ENCODE measurements around the gene DCAF6.
A peak's percentile ranks its signal among the peaks of the same experiment; 100 is the strongest.

Gene DCAF6

GRCh38 chr1:167938080-167938636 is 1.7 kb downstream of the DCAF6 start:
- TF ChIP-seq, protein P1, sequence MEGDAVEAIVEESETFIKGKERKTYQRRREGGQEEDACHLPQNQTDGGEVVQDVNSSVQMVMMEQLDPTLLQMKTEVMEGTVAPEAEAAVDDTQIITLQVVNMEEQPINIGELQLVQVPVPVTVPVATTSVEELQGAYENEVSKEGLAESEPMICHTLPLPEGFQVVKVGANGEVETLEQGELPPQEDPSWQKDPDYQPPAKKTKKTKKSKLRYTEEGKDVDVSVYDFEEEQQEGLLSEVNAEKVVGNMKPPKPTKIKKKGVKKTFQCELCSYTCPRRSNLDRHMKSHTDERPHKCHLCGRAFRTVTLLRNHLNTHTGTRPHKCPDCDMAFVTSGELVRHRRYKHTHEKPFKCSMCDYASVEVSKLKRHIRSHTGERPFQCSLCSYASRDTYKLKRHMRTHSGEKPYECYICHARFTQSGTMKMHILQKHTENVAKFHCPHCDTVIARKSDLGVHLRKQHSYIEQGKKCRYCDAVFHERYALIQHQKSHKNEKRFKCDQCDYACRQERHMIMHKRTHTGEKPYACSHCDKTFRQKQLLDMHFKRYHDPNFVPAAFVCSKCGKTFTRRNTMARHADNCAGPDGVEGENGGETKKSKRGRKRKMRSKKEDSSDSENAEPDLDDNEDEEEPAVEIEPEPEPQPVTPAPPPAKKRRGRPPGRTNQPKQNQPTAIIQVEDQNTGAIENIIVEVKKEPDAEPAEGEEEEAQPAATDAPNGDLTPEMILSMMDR (IDR thresholded peaks at IDR 0.05; ENCODE audit: control insufficient read depth, insufficient read depth, low read depth, low read length, missing control alignments): no peak
- H3K4me3 ChIP-seq (ENCODE audit: control insufficient read depth, low read depth, low read length): peak overlapping the region; percentile 92
- no peak for DNase-seq (ENCODE audit: low read depth)

DNA sequence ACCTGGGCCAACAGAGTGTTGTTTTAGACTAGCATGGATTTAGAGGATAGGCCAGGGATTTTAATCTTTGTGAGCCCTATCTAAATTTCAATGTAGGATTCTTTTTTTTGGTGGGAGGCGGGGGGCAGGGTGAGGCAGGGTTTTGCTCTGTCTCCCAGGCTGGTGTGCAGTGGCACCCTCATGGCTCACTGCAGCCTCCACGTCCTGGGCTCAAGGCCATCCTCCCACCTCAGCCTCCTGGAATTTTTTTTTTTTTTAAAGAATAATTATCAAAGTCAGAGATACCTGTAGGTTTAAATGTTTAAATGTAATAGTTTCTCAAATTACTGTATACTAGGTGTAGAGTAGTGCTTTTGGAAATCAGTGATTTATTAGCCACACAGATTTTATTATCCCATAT is 3.8 kb downstream of the DCAF6 start:
- no peak overlapping the region for H3K4me3 ChIP-seq (ENCODE audit: control insufficient read depth, low read depth, low read length)
- DNase-seq (ENCODE audit: low read depth): no peak
- TF ChIP-seq, protein P1 (IDR thresholded peaks at IDR 0.05; ENCODE audit: control insufficient read depth, insufficient read depth, low read depth, low read length, missing control alignments): no peak

- H3K4me3 ChIP-seq (ENCODE audit: control insufficient read depth, low read depth, low read length): no peak overlapping the region
- no peak for DNase-seq (ENCODE audit: low read depth)
- TF ChIP-seq, protein P1 (IDR thresholded peaks at IDR 0.05; ENCODE audit: control insufficient read depth, insufficient read depth, low read depth, low read length, missing control alignments): no peak
Measured at GRCh38 chr1:167943541-167943940, 7.1 kb downstream of the DCAF6 start.

- H3K4me3 ChIP-seq (ENCODE audit: control insufficient read depth, low read depth, low read length): no peak overlapping the region
- TF ChIP-seq, protein P1 (IDR thresholded peaks at IDR 0.05; ENCODE audit: control insufficient read depth, insufficient read depth, low read depth, low read length, missing control alignments): no peak
- DNase-seq (ENCODE audit: low read depth): no peak
Measured at GRCh38 chr1:167947733-167948132, 11.2 kb downstream of the DCAF6 start.

- no peak overlapping the region for H3K4me3 ChIP-seq (ENCODE audit: control insufficient read depth, low read depth, low read length)
- TF ChIP-seq, protein P1 (IDR thresholded peaks at IDR 0.05; ENCODE audit: control insufficient read depth, insufficient read depth, low read depth, low read length, missing control alignments): no peak
- no peak for DNase-seq (ENCODE audit: low read depth)
Measured at GRCh38 chr1:167949785-167950184, 13.3 kb downstream of the DCAF6 start.

- no peak overlapping the region for H3K4me3 ChIP-seq (ENCODE audit: control insufficient read depth, low read depth, low read length)
- TF ChIP-seq, protein P1 (IDR thresholded peaks at IDR 0.05; ENCODE audit: control insufficient read depth, insufficient read depth, low read depth, low read length, missing control alignments): no peak
- no peak for DNase-seq (ENCODE audit: low read depth)
Measured at GRCh38 chr1:167950569-167950968, 14.1 kb downstream of the DCAF6 start.

DNA sequence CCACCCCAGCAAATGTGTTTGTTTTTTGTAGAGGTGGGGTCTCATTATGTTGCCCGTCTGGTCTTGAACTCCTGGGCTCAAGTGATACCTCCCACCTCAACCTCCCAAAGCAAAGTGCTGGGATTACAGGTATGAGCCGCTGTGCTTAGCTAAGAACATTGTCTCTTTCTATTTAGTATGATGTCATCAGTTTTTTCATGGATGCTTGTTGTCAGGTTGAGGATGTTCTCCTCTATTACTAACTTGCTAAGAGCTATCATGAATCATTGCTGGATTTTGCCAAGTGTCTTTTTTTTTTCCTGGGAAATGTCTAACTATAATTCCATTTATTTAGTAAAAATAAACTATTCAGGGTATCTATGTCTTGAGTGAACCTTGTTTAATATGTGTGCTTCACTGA is 19.4 kb downstream of the DCAF6 start:
- no peak for DNase-seq (ENCODE audit: low read depth)
- TF ChIP-seq, protein P1 (IDR thresholded peaks at IDR 0.05; ENCODE audit: control insufficient read depth, insufficient read depth, low read depth, low read length, missing control alignments): no peak
- H3K4me3 ChIP-seq (ENCODE audit: control insufficient read depth, low read depth, low read length): no peak overlapping the region

Data from AG09309 (cell line).